HEK293T (cell line): Measurements from ENCODE around the gene ADIG.

Source experiments
- CTCF ChIA-PET: fragments of 350-600 bp; formaldehyde crosslinking; extraction: SDS; loops from one replicate; lab custom pipeline; 2021; ENCODE audit warnings: antibody characterized with exemption, inconsistent platforms; lab: Yijun Ruan, JAX
- POLR2A ChIA-PET: fragments of 350-600 bp; formaldehyde crosslinking; extraction: SDS; loops from one replicate; lab custom pipeline; 2020; ENCODE audit warnings: antibody characterized with exemption, inconsistent platforms; lab: Yijun Ruan, JAX
- DNase-seq: peaks from one replicate; pipeline ENCODE4 v3.0.0; 2012; ENCODE audit warnings: mixed read lengths; ENCODE audit errors: extremely low spot score
- ARNT ChIP-seq: fragments of 450-650 bp; IDR thresholded peaks from 2 replicates; pipeline ENCODE4 v1.6.1; 2017; ENCODE audit warnings: mild to moderate bottlenecking
- BHLHE40 ChIP-seq: fragments of 450-650 bp; IDR thresholded peaks from 2 replicates; pipeline ENCODE4 v1.6.1; 2016; ENCODE audit warnings: mild to moderate bottlenecking, moderate library complexity, borderline replicate concordance
- CTBP1 ChIP-seq: fragments of 450-650 bp; IDR thresholded peaks from 2 replicates; pipeline ENCODE4 v1.6.1; 2016; ENCODE audit warnings: borderline replicate concordance
- ELF4 ChIP-seq: fragments of 450-650 bp; IDR thresholded peaks from 2 replicates; pipeline ENCODE4 v1.6.1; 2017; ENCODE audit warnings: antibody characterized with exemption
- FOXA1 ChIP-seq: fragments of 450-650 bp; IDR thresholded peaks from 2 replicates; pipeline ENCODE4 v1.6.1; 2016; ENCODE audit warnings: mild to moderate bottlenecking
- FOXK2 ChIP-seq: fragments of 450-650 bp; IDR thresholded peaks from 2 replicates; pipeline ENCODE4 v1.6.1; 2016; ENCODE audit warnings: mild to moderate bottlenecking
- FOXM1 ChIP-seq: fragments of 450-650 bp; IDR thresholded peaks from 2 replicates; pipeline ENCODE4 v1.6.1; 2017; ENCODE audit warnings: mild to moderate bottlenecking, borderline replicate concordance
- HDGF ChIP-seq: fragments of 450-650 bp; IDR thresholded peaks from 2 replicates; pipeline ENCODE4 v1.6.1; 2017; ENCODE audit warnings: antibody characterized with exemption, borderline replicate concordance
- L3MBTL2 ChIP-seq: fragments of 450-650 bp; conservative IDR thresholded peaks from 2 replicates; pipeline ENCODE4 v1.6.1; 2016; ENCODE audit warnings: mild to moderate bottlenecking
- LEF1 ChIP-seq: fragments of 450-650 bp; IDR thresholded peaks from 2 replicates; pipeline ENCODE4 v1.6.1; 2017; ENCODE audit warnings: mild to moderate bottlenecking, borderline replicate concordance
- NFRKB ChIP-seq: fragments of 450-650 bp; IDR thresholded peaks from 2 replicates; pipeline ENCODE4 v1.6.1; 2016; ENCODE audit warnings: mild to moderate bottlenecking, moderate library complexity
- SP1 ChIP-seq: fragments of 450-650 bp; IDR thresholded peaks from 2 replicates; pipeline ENCODE4 v1.6.1; 2017
- SUZ12 ChIP-seq: fragments of 450-650 bp; IDR thresholded peaks from 2 replicates; pipeline ENCODE4 v1.6.1; 2016; ENCODE audit warnings: mild to moderate bottlenecking
- TARDBP ChIP-seq: fragments of 450-650 bp; IDR thresholded peaks from 2 replicates; pipeline ENCODE4 v1.6.1; 2016
- ZNF384 ChIP-seq: fragments of 450-650 bp; IDR thresholded peaks from 2 replicates; pipeline ENCODE4 v1.6.1; 2016
- TF ChIP-seq, protein P1 (sequence below): fragments of 450-650 bp; IDR thresholded peaks from 2 replicates; pipeline ENCODE4 v1.6.1; 2016

Gene ADIG

GRCh38 chr20:38626921-38627659 lies 46.1 kb downstream of the ADIG start:
- no peak for DNase-seq
- CTCF ChIA-PET: no interaction called here
- POLR2A ChIA-PET: no interaction called here
- no peak for TF ChIP-seq LEF1
- TF ChIP-seq CTBP1: no peak
- no peak for TF ChIP-seq SP1
- TF ChIP-seq SUZ12: no peak
- TF ChIP-seq L3MBTL2: no peak
- TF ChIP-seq ARNT: no peak
- TF ChIP-seq TARDBP: no peak
- TF ChIP-seq FOXA1: no peak
- no peak for TF ChIP-seq HDGF
- TF ChIP-seq BHLHE40: no peak
- TF ChIP-seq ELF4: no peak
- TF ChIP-seq, protein P1, sequence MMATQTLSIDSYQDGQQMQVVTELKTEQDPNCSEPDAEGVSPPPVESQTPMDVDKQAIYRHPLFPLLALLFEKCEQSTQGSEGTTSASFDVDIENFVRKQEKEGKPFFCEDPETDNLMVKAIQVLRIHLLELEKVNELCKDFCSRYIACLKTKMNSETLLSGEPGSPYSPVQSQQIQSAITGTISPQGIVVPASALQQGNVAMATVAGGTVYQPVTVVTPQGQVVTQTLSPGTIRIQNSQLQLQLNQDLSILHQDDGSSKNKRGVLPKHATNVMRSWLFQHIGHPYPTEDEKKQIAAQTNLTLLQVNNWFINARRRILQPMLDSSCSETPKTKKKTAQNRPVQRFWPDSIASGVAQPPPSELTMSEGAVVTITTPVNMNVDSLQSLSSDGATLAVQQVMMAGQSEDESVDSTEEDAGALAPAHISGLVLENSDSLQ: no peak
- TF ChIP-seq FOXK2: no peak
- TF ChIP-seq FOXM1: no peak
- no peak for TF ChIP-seq NFRKB

- TF ChIP-seq CTBP1: no peak
- no peak for DNase-seq
- ChIA-PET POLR2A (no interaction called here), CTCF (interaction anchor here (0.7 kb wide), 1 partner anchor 102 kb away, joined by 3 read pairs; no protein-coding TSS in a partner anchor)
Measured at GRCh38 chr20:38628580-38629470, 47.8 kb downstream of the ADIG start.

GRCh38 chr20:38629979-38630378 lies 49.0 kb downstream of the ADIG start:
- TF ChIP-seq TARDBP (no peak), FOXA1 (no peak), SP1 (no peak), CTBP1 (no peak), L3MBTL2 (no peak), LEF1 (no peak), FOXK2 (no peak), ARNT (no peak), HDGF (no peak), NFRKB (no peak), ELF4 (no peak), FOXM1 (no peak), ZNF384 (no peak), SUZ12 (no peak), BHLHE40 (no peak)
- TF ChIP-seq, protein P1: no peak
- POLR2A ChIA-PET: no interaction called here
- no peak for DNase-seq
- CTCF ChIA-PET: interaction anchor here (0.7 kb wide), 1 partner anchor 101 kb away, joined by 3 read pairs; no protein-coding TSS in a partner anchor

DNA sequence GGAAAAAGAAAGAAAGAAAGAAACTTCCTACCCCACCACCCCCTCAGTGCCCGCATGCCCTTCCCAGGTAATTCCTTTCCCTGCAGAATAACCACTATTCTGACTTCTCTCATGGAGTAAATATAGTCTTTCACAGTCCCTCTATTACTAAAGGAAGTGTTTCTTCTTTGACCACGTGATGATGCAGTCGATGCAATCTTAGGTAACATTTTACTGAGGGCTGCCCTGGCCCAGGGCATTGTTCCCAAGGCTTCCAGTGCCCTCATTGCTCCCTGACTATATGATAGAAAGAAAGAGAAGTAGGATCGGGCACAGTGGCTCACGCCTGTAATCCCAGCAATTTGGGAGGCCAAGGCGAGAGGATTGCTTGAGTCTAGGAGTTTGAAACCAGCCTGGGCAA lies 49.7 kb downstream of the ADIG start:
- TF ChIP-seq ELF4 (no peak), NFRKB (no peak), HDGF (no peak), LEF1 (no peak), ARNT (no peak), FOXA1 (no peak)
- TF ChIP-seq, protein P1: no peak
- no peak for DNase-seq
- POLR2A ChIA-PET: no interaction called here
- CTCF ChIA-PET: no interaction called here

DNA sequence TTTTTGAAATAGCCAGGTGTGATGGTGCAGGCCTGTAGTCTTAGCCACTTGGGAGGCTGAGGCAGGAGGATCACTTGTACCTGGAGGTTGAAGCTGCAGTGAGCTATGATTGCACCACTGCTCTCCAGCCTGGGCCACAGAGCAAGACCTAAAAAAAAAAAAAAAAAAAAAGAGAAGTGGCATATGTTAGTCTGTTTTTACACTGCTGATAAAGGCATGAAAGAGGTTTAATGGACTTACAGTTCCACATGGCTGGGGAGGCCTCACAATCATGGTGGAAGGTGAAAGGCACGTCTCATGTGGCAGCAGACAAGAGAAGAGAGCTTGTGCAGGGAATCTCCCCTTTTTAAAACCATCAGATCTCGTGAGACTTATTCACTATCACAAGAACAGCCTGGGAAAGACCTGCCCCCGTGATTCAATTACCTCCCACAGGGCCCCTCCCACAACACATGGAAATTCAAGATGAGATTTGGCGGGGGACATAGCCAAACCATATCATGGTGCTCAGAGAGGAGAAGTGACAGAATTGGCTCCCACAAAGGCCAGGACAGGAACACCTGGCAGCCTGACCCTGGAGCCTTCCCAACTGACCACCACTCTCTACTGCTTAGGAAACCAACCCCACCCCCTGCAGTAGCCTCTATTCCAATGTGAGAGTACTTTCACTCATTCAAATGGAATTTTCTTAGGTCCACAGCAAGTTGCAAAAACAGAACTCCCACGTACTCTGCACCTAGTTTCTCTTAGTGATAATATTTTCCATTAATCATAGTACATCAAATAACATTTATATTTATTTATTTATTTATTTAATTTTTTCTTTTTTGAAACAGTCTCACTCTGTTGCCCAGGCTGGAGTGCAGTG lies 50.4 kb downstream of the ADIG start:
- ChIA-PET CTCF (interaction anchor here (0.6 kb wide), 2 partner anchors 9 to 548 kb away, joined by 5 to 10 read pairs; no protein-coding TSS in a partner anchor), POLR2A (no interaction called here)
- TF ChIP-seq NFRKB: no peak
- TF ChIP-seq SP1: no peak
- TF ChIP-seq ZNF384: no peak
- TF ChIP-seq ELF4: no peak
- TF ChIP-seq FOXM1: no peak
- no peak for TF ChIP-seq LEF1
- TF ChIP-seq TARDBP: no peak
- TF ChIP-seq ARNT: no peak
- TF ChIP-seq HDGF: no peak
- TF ChIP-seq, protein P1: no peak
- TF ChIP-seq SUZ12: no peak
- DNase-seq: no peak
